ENCODE data around the gene UBA7. TPM values are rescaled to one million over a fixed set of nuclear protein-coding genes. Genes with fewer than 3 reads are reported as not detected.
"Not testable (repeated sequence)": the region's sequence is repeated elsewhere in the genome, so short reads cannot be mapped to it uniquely, and the experiment has no call there.

UBA7 gene
- total and polyA plus RNA-seq, 4 donors, result 53.0 to 112 (median 75.9) TPM

- ATAC-seq (ENCODE audit: insufficient read depth, low FRiP score) (no peak), DNase-seq (peak in 1 of 3 donors; percentile 27)
- peak overlapping the region in 1 of 2 donors; percentile 9 for H3K9ac ChIP-seq (ENCODE audit: insufficient read depth in 1 of 2, low read length in 2 of 2)
- WGBS, 2 donors, result 57 to 74% methylated on average over 2 of the region's 2 CpGs
- no peak overlapping the region for H3K27ac ChIP-seq (ENCODE audit: low read depth in 1 of 2, low read length in 1 of 2)
- no peak overlapping the region for H3K4me3 ChIP-seq
- H3K9me3 ChIP-seq (ENCODE audit: control insufficient read depth in 4 of 4, insufficient read depth in 3 of 4, low read length in 3 of 4), result no peaks in the 10 kb centered on the region
- no peaks in the 10 kb centered on the region for H3K27me3 ChIP-seq (ENCODE audit: control insufficient read depth in 3 of 3, insufficient read depth in 3 of 3, low read length in 2 of 3)
- no peak for TF ChIP-seq CTCF (IDR thresholded peaks at IDR 0.05; ENCODE audit: control extremely low read depth, extremely low read depth)
- H3K4me1 ChIP-seq (ENCODE audit: control insufficient read depth in 5 of 5, insufficient read depth in 5 of 5, low read length in 5 of 5), result peaks cover 0 to 19% (median 2%) of the 10 kb centered on the region in 5 donors
- peaks cover 0 to 9% (median 0%) of the 10 kb centered on the region in 4 donors for H3K36me3 ChIP-seq (ENCODE audit: control insufficient read depth in 4 of 4, insufficient read depth in 4 of 4, low read length in 4 of 4)
Observed at GRCh38 chr3:49840388-49840787, 26.6 kb upstream of the UBA7 start.

DNA sequence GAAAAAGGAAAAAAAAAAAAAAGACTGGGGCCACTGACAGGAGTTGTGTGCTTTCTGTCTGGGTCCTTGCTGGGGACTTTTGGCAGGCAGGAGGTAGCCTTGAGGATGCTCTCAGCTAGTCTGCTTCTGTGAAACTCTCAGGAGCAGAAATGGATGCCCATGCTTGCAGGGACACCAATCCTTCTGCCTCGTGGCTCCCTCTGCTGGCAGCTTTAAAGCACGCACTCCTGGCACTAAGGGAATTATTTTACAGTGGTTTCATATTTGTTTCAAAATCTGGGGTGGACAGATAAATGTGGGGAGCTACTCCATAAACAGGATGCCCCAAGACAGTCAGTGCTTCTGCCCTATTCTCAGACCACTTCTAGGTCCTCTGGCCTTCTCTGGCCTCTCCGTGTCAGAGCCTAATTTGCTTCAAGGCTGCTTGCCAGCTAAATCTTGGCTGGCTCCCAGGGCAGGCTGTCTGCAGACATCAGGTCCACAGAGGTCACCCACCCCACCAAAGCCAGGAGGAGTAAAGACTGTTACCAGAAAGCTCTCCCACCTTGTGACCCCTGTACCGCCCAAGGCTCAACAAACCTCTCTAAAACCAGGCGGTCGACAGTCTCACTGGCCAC lies 25.5 kb upstream of the UBA7 start:
- ATAC-seq (ENCODE audit: insufficient read depth, low FRiP score), result peak; percentile 74
- H3K9ac ChIP-seq (ENCODE audit: insufficient read depth in 1 of 2, low read length in 2 of 2), result no peak overlapping the region
- H3K9me3 ChIP-seq (ENCODE audit: control insufficient read depth in 4 of 4, insufficient read depth in 3 of 4, low read length in 3 of 4), result no peaks in the 10 kb centered on the region
- 37 to 47% methylated on average over 6 of the region's 6 CpGs for WGBS, 2 donors
- H3K27ac ChIP-seq (ENCODE audit: low read depth in 1 of 2, low read length in 1 of 2), result no peak overlapping the region
- TF ChIP-seq CTCF (IDR thresholded peaks at IDR 0.05; ENCODE audit: control extremely low read depth, extremely low read depth), result peak; percentile 87
- no peak overlapping the region for H3K4me3 ChIP-seq
- peaks cover 0 to 9% (median 1%) of the 10 kb centered on the region in 4 donors for H3K36me3 ChIP-seq (ENCODE audit: control insufficient read depth in 4 of 4, insufficient read depth in 4 of 4, low read length in 4 of 4)
- DNase-seq, result peak; percentile 85 to 92 (median 90)
- H3K27me3 ChIP-seq (ENCODE audit: control insufficient read depth in 3 of 3, insufficient read depth in 3 of 3, low read length in 2 of 3), result no peaks in the 10 kb centered on the region
- H3K4me1 ChIP-seq (ENCODE audit: control insufficient read depth in 5 of 5, insufficient read depth in 5 of 5, low read length in 5 of 5), result peaks cover 0 to 19% (median 2%) of the 10 kb centered on the region in 5 donors

DNA sequence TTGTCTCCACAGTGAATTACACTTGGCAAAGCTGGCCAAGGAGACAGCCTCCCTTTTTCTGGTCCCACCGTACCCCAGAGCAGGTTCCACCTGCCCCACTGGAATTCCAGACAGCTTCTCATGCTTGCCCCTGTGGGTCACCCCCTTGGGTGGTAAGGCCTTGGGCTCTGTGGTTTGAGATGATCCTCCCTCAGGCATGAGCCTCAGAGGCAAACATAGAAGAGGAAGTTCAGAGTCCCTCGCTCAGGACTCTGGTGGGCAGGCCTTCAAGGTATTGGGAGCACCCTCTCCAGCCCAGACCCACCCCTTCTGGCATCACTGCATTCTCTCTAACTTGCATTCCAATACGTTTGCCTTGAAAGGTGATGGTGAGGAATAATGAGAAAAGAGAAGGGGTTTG lies 17.6 kb upstream of the UBA7 start:
- DNase-seq, result no peak
- 46 to 73% methylated on average over 3 of the region's 3 CpGs for WGBS, 2 donors
- ATAC-seq (ENCODE audit: insufficient read depth, low FRiP score), result no peak
- no peaks in the 10 kb centered on the region for H3K9me3 ChIP-seq (ENCODE audit: control insufficient read depth in 4 of 4, insufficient read depth in 3 of 4, low read length in 3 of 4)
- no peak overlapping the region for H3K9ac ChIP-seq (ENCODE audit: insufficient read depth in 1 of 2, low read length in 2 of 2)
- H3K27ac ChIP-seq (ENCODE audit: low read depth in 1 of 2, low read length in 1 of 2), result no peak overlapping the region
- TF ChIP-seq CTCF (IDR thresholded peaks at IDR 0.05; ENCODE audit: control extremely low read depth, extremely low read depth), result no peak
- H3K27me3 ChIP-seq (ENCODE audit: control insufficient read depth in 3 of 3, insufficient read depth in 3 of 3, low read length in 2 of 3), result no peaks in the 10 kb centered on the region
- H3K4me3 ChIP-seq, result no peak overlapping the region
- peaks cover 0 to 6% (median 3%) of the 10 kb centered on the region in 4 donors for H3K36me3 ChIP-seq (ENCODE audit: control insufficient read depth in 4 of 4, insufficient read depth in 4 of 4, low read length in 4 of 4)
- H3K4me1 ChIP-seq (ENCODE audit: control insufficient read depth in 5 of 5, insufficient read depth in 5 of 5, low read length in 5 of 5), result no peaks in the 10 kb centered on the region

- ATAC-seq (ENCODE audit: insufficient read depth, low FRiP score) (no peak), DNase-seq (no peak)
- no peak for TF ChIP-seq CTCF (IDR thresholded peaks at IDR 0.05; ENCODE audit: control extremely low read depth, extremely low read depth)
- H3K27ac ChIP-seq (ENCODE audit: low read depth in 1 of 2, low read length in 1 of 2), result no peak overlapping the region
- no peaks in the 10 kb centered on the region for H3K27me3 ChIP-seq (ENCODE audit: control insufficient read depth in 3 of 3, insufficient read depth in 3 of 3, low read length in 2 of 3)
- peaks cover 0 to 4% (median 1%) of the 10 kb centered on the region in 4 donors for H3K36me3 ChIP-seq (ENCODE audit: control insufficient read depth in 4 of 4, insufficient read depth in 4 of 4, low read length in 4 of 4)
- H3K4me3 ChIP-seq, result no peak overlapping the region
- no peak overlapping the region for H3K9ac ChIP-seq (ENCODE audit: insufficient read depth in 1 of 2, low read length in 2 of 2)
- 80 to 90% methylated on average over 6 of the region's 6 CpGs for WGBS, 2 donors
- peaks cover 0 to 7% (median 0%) of the 10 kb centered on the region in 5 donors for H3K4me1 ChIP-seq (ENCODE audit: control insufficient read depth in 5 of 5, insufficient read depth in 5 of 5, low read length in 5 of 5)
- H3K9me3 ChIP-seq (ENCODE audit: control insufficient read depth in 4 of 4, insufficient read depth in 3 of 4, low read length in 3 of 4), result no peaks in the 10 kb centered on the region
Observed at GRCh38 chr3:49826016-49826415, 12.3 kb upstream of the UBA7 start.

DNA sequence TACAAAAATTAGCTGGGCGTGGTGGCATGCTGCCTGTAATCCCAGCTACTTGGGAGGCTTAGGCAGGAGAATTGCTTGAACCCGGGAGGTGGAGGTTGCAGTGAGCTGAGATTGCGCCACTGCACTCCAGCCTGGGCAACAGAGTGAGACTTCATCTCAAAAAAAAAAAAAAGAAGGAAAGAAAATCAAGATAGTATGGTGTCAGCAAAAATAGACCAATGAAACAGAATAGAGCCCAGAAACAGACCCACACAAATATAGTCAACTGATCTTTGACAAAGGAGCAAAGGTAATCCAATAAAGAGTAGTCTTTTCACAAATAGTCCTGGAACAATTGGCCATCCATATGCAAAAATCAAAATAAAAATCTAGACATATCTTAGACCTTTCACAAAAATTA lies 9.4 kb upstream of the UBA7 start:
- not testable (repeated sequence) for DNase-seq; H3K9ac ChIP-seq (ENCODE audit: insufficient read depth in 1 of 2, low read length in 2 of 2); H3K27me3 ChIP-seq (ENCODE audit: control insufficient read depth in 3 of 3, insufficient read depth in 3 of 3, low read length in 2 of 3); H3K4me1 ChIP-seq (ENCODE audit: control insufficient read depth in 5 of 5, insufficient read depth in 5 of 5, low read length in 5 of 5); H3K4me3 ChIP-seq; H3K27ac ChIP-seq (ENCODE audit: low read depth in 1 of 2, low read length in 1 of 2); H3K36me3 ChIP-seq (ENCODE audit: control insufficient read depth in 4 of 4, insufficient read depth in 4 of 4, low read length in 4 of 4); ATAC-seq (ENCODE audit: insufficient read depth, low FRiP score); H3K9me3 ChIP-seq (ENCODE audit: control insufficient read depth in 4 of 4, insufficient read depth in 3 of 4, low read length in 3 of 4)
- 80 to 92% methylated on average over 3 of the region's 3 CpGs for WGBS, 2 donors

All from lung (tissue), 12 donors.